KOPT-K1 (cell line): Measurements from ENCODE around the gene VPS39.

Experiments
- H3K27ac ChIP-seq: fragments of 200-600 bp; sonication (generic); 2 replicates; pipeline ENCODE4 v1.5.1; 2016; ENCODE audit warnings: antibody characterized with exemption, mild to moderate bottlenecking, low read depth, low read length; ENCODE audit not compliant: poor library complexity, severe bottlenecking
- H3K36me3 ChIP-seq: fragments of 200-600 bp; sonication (generic); 2 replicates; pipeline ENCODE4 v1.5.1; 2017; ENCODE audit warnings: antibody characterized with exemption, mild to moderate bottlenecking, low read length, moderate library complexity; ENCODE audit not compliant: insufficient read depth
- H3K9me3 ChIP-seq: fragments of 200-600 bp; sonication (generic); 2 replicates; pipeline ENCODE4 v1.5.1; 2017; ENCODE audit warnings: antibody characterized with exemption, low read length, mild to moderate bottlenecking; ENCODE audit not compliant: insufficient read depth, poor library complexity, severe bottlenecking

VPS39 gene

DNA sequence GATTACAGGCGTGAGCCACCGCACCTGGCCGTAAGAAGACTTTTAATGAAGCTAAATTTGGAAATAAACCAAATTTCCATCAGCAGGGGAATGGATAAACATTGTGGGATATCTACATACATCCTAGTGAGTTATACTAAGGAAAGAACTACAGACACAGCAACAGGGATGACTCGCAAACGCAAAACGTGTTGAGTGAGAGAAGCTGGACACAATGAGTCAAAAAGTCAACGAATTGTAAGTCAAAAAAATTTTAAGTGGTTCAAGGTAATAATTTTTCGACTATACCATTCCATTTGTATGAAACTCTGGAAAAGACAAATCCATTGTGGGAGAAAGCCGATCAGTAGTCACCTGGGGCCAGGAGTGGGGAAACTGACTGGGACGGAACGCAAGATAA is 71.6 kb downstream of the VPS39 start:
- Histone ChIP-seq H3K36me3 (no peaks in the 10 kb centered on the region), H3K27ac (no peak overlapping the region), H3K9me3 (no peaks in the 10 kb centered on the region)

GRCh38 chr15:42135351-42135750 is 72.8 kb downstream of the VPS39 start:
- H3K36me3 ChIP-seq: no peaks in the 10 kb centered on the region

GRCh38 chr15:42134617-42135245 is 73.4 kb downstream of the VPS39 start:
- Histone ChIP-seq H3K27ac (no peak overlapping the region), H3K36me3 (no peaks in the 10 kb centered on the region), H3K9me3 (no peaks in the 10 kb centered on the region)

More at GRCh38 chr15:42135351-42135750, 72.8 kb downstream of the VPS39 start:
- H3K27ac ChIP-seq: no peak overlapping the region
- H3K9me3 ChIP-seq: no peaks in the 10 kb centered on the region

DNA sequence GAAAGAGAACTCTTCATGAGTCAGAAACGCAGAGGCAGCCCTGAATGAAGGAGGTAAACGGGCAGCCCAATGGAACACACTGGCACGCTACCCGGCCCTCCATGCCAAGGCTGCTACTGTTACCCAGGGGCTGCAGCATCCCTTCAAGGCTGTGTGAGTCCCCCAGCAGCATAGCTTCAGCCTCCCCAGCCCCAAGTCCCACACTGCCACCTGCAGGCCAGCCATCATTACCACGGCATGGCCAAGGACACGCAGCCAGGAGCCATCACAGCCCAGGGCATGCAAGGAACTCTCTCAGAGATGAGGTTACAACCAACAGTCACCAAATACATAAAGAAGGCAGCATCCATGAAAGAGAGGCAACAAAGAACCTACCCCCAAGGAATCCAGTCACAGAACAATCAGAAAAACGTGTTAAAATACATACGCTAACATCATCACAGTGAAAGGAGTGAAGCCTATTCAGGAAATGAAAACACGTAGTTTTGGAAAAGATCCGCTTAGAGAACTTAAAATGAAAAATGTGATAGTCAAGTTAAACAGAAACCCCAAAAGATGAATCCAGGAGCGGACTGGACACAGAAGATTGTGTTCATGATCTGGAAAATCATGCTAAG is 74.1 kb downstream of the VPS39 start:
- no peak overlapping the region for H3K27ac ChIP-seq
- no peaks in the 10 kb centered on the region for H3K36me3 ChIP-seq
- H3K9me3 ChIP-seq: no peaks in the 10 kb centered on the region

DNA sequence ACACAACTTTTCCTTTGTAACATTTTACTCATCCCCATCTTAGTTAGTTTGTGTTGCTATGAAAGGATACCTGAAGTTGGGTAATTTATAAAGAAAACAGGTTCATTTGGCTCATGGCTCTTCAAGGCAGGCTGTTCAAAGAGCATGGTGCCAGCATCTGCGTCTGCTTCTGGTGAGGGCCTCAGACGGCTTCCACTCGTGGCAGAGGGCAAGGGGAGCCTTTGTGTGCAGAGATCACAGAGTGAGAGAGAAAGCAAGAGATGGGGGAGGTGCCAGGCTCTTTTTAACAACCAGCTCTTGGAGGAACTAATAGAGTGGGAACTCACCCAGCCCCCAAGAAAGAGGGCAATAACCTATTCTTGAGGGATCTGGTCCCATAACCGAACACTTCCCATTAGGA is 74.7 kb downstream of the VPS39 start:
- Histone ChIP-seq H3K9me3 (no peaks in the 10 kb centered on the region), H3K36me3 (no peaks in the 10 kb centered on the region)

DNA sequence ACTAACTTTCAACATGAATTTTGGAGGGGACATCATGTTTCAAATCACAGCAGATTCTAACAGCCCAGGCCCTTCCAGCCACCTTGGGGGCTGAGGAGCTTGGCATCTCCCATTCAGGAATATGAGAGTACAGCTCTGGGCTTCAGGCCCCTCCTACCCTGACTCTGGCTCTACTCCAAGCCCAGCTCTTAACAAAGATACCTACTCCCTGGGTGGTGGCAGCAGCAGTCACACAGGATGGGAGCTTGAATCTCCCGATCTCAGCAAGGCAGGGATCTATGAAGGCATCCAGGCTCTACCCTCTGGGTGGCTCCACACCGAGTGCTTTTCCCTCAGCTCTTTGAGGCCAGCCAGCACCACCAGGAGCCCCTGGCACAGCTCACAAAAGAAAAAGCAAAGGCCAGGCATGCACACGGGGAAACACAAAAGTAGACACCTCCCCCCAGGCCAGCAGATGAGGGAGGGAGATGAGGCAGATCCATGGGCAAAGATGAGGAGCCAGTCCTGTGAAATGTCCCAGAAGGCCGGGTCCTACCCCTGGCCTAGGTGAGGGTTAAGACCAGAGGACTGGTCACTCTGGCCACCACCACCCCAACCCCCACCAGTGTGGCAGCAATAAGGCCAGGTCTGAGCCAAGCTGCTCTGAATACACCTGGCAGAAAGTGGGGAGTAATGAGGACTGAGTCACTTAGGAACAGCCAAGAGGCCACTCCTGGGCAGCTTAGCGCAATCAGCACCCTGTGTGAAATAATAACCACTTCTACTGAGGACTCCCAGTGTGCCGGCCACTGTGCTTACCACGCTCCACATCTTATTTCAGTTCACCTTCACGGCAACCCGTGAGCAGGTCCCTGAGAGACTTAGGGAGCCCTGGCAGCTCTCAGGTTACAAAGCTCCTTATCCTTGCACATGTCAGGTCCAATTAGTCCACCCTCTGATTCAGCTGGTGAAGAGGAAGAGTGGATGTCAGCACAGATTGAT is 76.0 kb downstream of the VPS39 start:
- Histone ChIP-seq H3K36me3 (no peaks in the 10 kb centered on the region), H3K9me3 (no peaks in the 10 kb centered on the region), H3K27ac (no peak overlapping the region)

More for the DNA sequence above, 74.7 kb downstream of the VPS39 start:
- no peak overlapping the region for H3K27ac ChIP-seq

DNA sequence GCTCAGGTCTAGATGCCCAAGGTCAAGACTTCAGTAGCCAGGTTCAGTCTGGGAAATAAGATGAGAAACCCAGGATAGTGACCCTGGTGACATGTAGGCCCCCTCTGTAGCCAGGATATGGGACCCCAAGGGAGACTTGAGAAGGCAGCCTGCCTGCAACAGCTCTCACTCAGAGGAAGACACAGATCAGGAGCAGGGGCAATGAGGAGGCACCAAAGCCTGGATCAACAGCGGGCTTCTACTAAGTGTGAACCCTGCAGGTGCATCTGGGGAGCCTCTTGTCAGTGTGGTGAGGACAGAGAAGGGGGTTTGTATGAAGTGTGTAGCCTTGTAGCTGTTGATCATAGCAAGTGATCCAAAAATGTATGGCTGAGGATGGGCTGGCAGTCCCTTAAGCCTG is 77.1 kb downstream of the VPS39 start:
- no peaks in the 10 kb centered on the region for H3K36me3 ChIP-seq
- no peaks in the 10 kb centered on the region for H3K9me3 ChIP-seq

DNA sequence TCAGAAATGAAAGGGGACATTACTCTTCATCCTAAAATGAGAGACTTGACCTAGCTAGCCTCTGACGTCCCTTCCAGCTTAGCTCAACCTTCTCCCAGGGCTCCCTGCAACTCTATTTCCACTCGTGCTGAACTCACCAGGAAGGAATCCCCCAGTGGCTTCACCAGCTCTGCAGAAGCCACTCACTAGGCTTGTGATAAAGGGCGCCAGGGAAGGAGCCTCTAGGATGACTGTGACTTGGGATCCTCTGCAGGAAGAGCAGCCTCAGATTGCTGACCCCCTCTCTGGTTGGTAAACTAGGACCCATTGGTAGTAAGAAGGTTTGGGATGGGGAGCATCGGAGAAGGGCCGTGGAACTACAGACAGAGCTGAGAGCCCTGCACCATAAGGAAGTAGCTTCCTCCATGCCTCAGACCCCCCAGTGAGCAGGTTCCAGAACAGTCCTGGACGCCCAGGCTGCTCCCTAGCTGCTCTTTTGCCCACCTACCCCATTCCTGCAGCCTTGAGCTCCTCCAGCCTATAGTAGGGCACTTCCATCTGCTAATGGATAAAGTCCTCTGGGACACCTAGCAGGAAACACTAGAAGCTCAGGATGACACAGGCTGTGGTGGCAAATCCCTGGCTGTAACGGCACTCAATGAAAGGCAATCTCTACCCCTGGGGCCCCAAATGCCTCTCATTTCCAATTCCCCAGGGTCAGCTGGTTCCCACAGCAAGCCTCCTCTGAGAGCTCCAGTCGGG is 77.7 kb downstream of the VPS39 start:
- Histone ChIP-seq H3K36me3 (no peaks in the 10 kb centered on the region), H3K27ac (no peak overlapping the region), H3K9me3 (no peaks in the 10 kb centered on the region)

More for the DNA sequence above, 77.1 kb downstream of the VPS39 start:
- H3K27ac ChIP-seq: no peak overlapping the region

- Histone ChIP-seq H3K36me3 (no peaks in the 10 kb centered on the region), H3K9me3 (no peaks in the 10 kb centered on the region), H3K27ac (no peak overlapping the region)
These were observed 78.7 kb downstream of the VPS39 start for GRCh38 chr15:42129364-42129763.

- no peak overlapping the region for H3K27ac ChIP-seq
- no peaks in the 10 kb centered on the region for H3K9me3 ChIP-seq
These were observed 79.6 kb downstream of the VPS39 start for GRCh38 chr15:42128476-42128875.

GRCh38 chr15:42123546-42123945 is 84.6 kb downstream of the VPS39 start:
- H3K27ac ChIP-seq: no peak overlapping the region
- no peaks in the 10 kb centered on the region for H3K36me3 ChIP-seq
- no peaks in the 10 kb centered on the region for H3K9me3 ChIP-seq

More at GRCh38 chr15:42128476-42128875, 79.6 kb downstream of the VPS39 start:
- no peaks in the 10 kb centered on the region for H3K36me3 ChIP-seq

DNA sequence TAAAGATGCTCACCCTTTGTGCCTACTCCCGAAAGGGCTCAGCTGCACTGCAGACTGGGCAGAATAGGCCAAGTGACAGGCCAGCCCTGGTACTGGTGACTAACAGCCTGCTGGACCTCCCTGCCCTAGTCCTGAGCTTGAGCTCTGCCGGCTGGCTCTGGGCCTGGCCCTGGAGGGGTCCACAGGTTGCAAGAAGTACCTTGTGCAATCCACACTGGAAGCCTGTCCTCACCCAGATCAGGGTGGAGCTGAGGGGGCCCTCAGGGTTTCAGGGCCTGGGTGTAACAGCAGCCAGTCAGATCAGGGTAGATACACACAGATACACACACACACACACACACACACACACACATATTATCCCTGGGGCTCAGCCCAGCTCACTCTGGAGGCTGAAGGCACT is 86.4 kb downstream of the VPS39 start:
- Histone ChIP-seq H3K9me3 (no peaks in the 10 kb centered on the region), H3K36me3 (no peaks in the 10 kb centered on the region), H3K27ac (no peak overlapping the region)

- Histone ChIP-seq H3K9me3 (no peaks in the 10 kb centered on the region), H3K27ac (no peak overlapping the region), H3K36me3 (no peaks in the 10 kb centered on the region)
These were observed 87.1 kb downstream of the VPS39 start for GRCh38 chr15:42121021-42121420.

DNA sequence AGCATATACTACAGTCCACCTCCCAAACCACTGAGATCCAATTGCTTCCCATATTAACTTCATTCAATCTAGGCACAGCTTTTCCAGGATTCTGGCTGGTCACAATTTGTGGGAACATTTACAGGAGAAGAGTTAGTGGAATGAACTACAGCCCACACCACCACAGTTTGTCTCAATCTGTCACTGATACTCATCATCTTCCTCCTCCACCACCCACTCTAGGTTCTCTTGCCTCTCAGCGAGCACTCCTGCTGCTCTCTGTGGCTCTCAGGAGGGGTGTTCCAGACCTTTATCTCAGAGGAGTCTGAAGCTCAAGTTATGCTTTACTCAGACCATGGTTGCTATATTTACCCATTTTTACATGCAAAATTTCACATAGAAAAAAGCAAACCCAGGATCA is 87.8 kb downstream of the VPS39 start:
- Histone ChIP-seq H3K36me3 (no peaks in the 10 kb centered on the region), H3K27ac (no peak overlapping the region), H3K9me3 (no peaks in the 10 kb centered on the region)

GRCh38 chr15:42119446-42119760 is 88.7 kb downstream of the VPS39 start:
- no peak overlapping the region for H3K27ac ChIP-seq
- H3K36me3 ChIP-seq: no peaks in the 10 kb centered on the region
- H3K9me3 ChIP-seq: no peaks in the 10 kb centered on the region
